KOPT-K1 (cell line): ENCODE results near the gene ATRIP.

Source experiments
- H3K27ac ChIP-seq: fragments of 200-600 bp; sonication (generic); 2 replicates; pipeline ENCODE4 v1.5.1; 2016; ENCODE audit warnings: antibody characterized with exemption, mild to moderate bottlenecking, low read depth, low read length; ENCODE audit not compliant: poor library complexity, severe bottlenecking
- H3K36me3 ChIP-seq: fragments of 200-600 bp; sonication (generic); 2 replicates; pipeline ENCODE4 v1.5.1; 2017; ENCODE audit warnings: antibody characterized with exemption, mild to moderate bottlenecking, low read length, moderate library complexity; ENCODE audit not compliant: insufficient read depth
- H3K9me3 ChIP-seq: fragments of 200-600 bp; sonication (generic); 2 replicates; pipeline ENCODE4 v1.5.1; 2017; ENCODE audit warnings: antibody characterized with exemption, low read length, mild to moderate bottlenecking; ENCODE audit not compliant: insufficient read depth, poor library complexity, severe bottlenecking

Gene ATRIP

DNA sequence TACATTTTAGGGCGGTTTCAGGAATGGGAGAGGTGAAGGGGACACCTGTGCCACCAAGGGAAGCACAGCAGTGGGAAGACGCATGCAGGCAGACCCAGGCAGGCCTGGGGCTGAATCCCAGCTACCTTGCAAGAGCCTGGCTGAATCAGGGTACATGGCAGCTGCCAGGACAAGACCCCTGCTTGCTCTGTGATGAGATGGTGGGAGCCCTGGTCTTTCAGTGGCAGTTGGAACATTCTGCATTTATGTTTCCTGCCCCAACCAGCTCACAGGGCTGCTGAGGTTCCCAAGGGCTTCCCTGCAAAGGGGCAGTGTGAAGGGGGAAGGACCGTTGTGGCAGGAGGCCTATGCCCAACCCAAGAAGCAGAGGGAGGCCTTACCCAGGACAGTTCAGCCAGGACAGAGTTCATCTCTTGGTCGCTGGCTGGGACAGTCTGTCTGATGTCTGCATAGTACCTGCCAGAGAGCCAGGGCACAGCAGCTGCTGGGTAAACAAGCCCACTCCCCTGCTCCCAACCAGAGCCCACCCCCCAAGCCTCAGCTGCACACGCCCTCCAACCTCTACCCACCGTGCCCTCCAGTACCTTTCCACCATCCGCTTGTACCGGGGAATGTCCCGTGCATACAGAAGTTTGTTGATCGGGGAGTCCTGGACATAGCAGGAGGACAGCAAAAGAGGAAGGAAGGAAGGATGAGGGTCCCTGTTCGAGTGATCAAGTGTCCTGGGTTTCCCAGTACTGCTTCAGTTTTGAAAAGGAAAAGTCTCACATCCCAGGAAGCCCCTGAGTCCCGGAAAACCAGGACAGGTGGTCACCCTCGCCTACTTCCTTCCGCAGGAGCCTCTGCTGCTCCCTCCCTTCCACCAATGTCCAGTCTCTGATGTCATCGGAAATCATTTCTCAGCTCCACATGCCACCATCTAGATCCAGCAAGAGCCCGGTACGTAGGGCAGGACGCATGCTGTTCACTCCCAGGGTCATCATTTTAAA, 39.8 kb upstream of the ATRIP start:
- Histone ChIP-seq H3K36me3 (no peaks in the 10 kb centered on the region), H3K9me3 (no peaks in the 10 kb centered on the region), H3K27ac (no peak overlapping the region)

DNA sequence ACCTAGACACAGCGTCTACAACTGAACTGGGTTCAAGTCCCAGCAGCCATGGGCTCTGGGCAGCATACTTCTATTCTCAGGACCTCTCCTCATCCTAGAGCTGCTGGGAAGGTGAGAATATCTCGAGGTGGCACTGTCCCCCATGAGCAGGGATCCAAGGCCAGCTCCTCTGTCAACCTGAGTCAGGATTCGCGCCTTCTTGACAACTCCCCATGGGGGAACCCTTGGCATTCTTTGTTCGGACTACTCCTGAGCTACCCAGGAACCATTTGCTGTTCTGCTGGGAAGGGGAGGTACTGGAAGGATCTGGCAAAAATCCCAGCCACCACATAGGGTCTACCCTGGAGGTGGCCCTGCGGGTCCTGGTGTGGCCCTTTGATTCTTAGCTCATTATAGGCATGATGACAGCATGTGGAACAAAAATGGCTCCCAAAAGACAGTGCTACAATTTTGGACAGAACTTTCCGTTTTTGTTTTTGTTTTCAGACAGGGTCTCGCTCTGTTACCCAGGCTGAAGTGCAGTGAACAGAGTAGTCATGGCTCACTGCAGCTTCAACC, 38.9 kb upstream of the ATRIP start:
- Histone ChIP-seq H3K36me3 (no peaks in the 10 kb centered on the region), H3K9me3 (no peaks in the 10 kb centered on the region), H3K27ac (no peak overlapping the region)

DNA sequence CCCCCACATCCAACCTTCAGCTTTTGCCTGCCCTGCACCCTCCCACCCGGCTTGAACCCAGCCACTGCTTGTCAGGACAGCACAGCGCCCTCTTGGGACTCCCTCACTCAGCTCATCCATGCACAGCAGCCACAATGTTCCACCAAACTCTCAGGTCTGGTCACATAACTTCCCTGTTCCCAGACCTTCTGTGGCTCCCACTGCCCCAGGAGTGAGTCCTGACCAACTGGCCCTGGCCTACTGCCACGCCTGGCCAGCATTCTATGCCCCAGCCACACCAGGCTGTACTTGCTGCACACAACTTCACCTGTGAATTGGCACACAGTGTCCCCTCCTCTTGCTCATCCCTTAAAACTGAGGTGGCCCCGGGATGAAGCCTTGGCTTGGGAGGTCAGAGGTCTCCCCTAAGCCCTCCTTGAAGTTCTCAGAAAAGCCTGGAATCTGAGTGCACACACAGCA, 37.7 kb upstream of the ATRIP start:
- H3K27ac ChIP-seq: no peak overlapping the region
- H3K9me3 ChIP-seq: no peaks in the 10 kb centered on the region
- no peaks in the 10 kb centered on the region for H3K36me3 ChIP-seq

DNA sequence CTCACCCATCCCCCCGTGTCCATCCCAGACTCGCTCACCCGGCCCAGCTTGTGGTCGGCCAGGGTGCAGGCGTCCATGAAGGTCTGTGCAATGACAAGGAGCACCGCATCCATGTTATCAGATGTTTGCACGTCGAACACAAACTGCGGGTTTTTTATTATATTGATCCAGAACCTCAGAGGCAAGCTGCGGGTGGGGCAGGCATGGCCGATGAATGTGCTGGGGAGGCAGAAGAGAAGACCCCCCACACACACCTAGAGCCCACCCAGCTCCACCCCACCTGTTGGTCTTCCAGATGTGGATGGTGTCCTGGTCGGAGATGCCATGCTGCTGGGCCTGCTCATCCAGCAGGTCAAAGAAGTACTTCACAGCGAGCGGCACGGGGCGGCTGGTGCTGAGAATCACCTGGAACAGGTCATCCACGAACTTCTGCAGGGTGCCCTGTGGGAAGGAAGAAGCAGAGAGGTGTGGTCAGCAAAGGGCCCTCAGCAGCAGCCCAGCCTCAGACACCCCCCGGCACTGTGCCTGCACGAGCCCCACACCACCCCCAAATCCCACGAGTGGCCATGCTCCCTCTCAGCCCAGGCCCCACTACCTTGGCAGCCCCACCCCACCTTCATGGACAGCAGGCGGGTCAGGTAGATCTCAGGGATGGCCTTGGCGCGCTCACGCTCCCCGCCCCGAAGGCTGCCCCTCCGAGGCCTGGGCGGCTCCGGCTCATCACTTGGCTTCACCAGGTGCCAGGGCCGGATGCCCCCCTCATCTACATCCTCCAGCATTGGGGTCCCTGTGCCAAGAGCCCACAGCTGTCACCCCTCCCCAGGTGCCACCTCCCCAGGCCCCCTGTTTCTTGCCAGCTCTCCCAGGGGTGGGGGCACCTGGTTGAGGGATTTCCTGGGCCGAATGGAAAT, 37.0 kb upstream of the ATRIP start:
- H3K36me3 ChIP-seq: no peaks in the 10 kb centered on the region

DNA sequence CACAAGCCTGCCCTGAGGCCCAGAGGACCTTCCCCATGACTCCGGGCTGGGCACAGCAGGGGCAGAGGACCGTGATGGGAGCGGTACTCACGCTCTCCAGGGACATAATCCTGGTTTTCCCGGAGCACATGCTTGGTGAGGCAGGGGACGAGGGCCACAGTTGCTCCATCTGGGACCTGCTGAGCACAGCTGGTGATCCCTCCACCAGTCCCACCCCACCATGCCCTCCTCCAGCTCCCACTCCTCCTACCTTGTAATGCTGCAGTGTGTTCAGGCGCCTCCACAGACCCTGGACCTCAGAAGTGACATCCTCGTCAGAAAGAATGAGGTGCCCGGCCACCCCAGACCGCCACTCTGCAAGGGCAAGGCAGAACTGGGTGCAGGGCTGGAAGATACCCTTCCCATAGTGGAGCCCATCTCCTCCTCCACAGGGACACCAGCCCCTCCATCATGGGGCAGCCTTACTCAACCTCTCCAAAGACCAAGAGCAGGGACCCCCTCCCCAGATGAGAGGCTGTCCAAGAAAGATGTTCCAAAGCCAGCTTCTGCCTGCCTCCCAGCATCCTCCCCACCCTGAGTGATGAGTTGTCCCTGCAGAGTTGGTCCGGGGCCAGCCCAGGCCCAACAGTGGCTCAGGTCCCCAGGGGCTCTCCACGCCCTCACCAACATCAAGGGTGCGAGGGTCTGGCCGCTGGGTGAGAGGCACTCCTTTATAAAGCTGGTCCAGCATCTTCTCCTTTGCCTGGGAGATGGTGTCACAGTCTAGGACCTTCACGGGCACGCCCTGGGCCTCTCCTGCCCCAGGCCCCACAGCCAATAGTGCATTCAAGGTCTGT, 36.1 kb upstream of the ATRIP start:
- H3K27ac ChIP-seq: no peak overlapping the region

More for the DNA sequence above, 37.0 kb upstream of the ATRIP start:
- no peaks in the 10 kb centered on the region for H3K9me3 ChIP-seq
- no peak overlapping the region for H3K27ac ChIP-seq

DNA sequence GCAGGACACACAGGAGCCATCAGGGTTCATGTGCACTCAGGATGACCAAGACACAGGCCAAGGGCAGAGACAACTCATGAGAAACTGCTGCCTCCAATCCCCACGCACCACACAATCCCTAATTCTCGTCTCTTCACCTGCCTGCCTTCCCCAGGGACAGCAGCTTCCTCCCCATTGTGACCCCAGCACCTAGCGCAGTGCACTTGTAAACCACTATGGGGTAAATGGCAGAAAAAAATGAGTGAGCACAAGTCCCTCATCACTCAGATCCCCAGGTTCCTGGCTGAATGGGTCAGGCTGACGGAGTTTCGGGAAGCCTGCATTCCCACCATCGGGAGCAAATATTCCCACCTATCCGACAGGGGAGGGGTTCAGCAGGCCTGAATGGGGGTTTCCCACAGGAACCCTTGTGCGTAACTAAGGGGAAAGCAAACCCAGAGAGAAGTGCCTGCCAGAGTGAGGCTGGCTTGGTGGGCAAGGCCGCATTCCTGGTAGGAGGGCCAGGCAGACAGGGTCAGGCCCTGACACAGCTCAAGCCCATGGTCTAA, 35.4 kb upstream of the ATRIP start:
- Histone ChIP-seq H3K9me3 (no peaks in the 10 kb centered on the region), H3K27ac (no peak overlapping the region), H3K36me3 (no peaks in the 10 kb centered on the region)

More for the DNA sequence above, 36.1 kb upstream of the ATRIP start:
- no peaks in the 10 kb centered on the region for H3K36me3 ChIP-seq
- no peaks in the 10 kb centered on the region for H3K9me3 ChIP-seq

DNA sequence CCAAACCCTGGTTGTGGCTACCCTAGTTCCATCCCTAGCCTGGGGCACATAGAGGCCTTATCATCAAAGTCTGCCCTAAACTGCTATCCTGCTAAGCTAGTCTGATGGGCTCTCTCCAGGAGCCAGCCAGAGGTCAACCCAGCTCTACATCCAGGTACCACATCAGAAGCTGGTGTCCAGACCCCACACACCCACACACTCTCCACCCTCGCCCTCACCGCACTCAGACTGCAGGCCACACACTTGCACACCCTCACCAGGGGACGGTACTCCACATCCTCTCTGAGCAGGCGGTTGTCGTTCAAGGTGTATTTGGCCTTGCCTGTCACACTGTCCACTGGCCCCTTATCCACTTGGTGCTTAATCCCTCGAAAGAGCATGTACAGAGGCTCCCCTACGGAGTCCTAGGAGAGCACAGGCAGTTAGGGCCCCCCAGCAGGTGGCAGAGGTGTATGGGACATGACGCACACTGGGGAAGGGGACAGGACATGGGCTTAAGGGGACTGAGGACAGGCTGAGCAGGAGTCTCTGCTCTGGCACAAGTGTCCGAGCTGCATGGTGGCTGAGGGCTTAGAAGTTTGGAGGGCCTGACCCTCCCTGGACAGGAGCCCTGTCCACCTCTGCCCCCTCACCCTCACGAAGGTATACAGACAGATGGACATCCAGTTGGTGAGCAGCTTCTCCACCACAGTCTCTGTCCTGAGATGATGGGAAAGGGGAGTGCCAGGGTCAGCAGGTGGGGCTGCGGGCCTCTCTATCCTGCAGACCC, 34.7 kb upstream of the ATRIP start:
- Histone ChIP-seq H3K27ac (no peak overlapping the region), H3K9me3 (no peaks in the 10 kb centered on the region), H3K36me3 (no peaks in the 10 kb centered on the region)

DNA sequence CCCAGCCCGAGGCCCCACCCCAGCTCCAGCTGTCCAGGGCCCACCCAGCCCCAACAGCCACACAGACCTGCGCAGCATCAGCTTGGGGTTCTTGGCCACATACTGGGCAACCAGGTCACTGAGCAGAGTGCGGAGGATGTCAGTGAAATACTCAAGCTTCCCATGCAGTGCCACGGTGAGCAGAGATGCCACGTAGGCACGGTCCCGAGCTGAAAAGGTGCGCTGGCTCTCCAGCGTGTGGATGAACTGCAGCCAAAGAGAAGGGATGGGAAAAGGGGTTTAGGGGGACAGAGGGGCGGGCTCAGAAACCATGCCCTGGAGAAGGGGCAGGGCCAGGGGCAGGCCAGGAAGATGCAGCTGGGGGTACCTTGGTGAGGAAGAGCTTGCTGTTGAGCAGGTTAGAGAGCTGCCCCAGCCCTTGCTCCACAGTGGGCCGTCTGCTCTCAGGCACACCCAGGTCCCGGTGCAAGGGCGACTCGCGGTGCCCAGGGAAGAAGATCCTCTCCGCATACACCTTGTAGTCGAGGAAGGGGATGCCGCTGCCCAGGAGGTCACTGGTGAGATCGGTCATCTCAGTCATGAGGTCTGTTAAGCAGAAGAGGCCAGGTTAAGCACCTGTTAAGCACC, 34.0 kb upstream of the ATRIP start:
- H3K9me3 ChIP-seq: no peaks in the 10 kb centered on the region
- H3K36me3 ChIP-seq: no peaks in the 10 kb centered on the region
- H3K27ac ChIP-seq: no peak overlapping the region

DNA sequence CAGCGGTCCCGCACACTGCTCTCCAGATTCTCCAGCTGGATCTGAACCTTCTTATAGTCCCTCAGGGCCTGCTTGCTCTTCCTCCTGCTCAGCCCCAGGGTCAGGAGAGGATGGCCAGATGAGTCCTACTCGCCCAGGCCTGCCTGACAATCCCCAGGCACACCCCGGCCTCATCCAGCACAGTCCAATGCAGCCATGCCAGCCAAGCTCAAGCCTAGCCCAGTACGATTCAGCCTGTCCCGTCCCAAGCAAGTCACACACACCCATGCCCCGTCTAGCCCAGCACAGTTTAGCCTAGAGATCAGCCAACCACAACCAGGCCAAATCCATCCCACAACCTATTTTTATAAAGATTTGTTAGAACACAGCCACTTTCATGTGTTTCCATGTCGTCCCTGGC, 33.5 kb upstream of the ATRIP start:
- no peaks in the 10 kb centered on the region for H3K9me3 ChIP-seq
- no peaks in the 10 kb centered on the region for H3K36me3 ChIP-seq
- no peak overlapping the region for H3K27ac ChIP-seq

DNA sequence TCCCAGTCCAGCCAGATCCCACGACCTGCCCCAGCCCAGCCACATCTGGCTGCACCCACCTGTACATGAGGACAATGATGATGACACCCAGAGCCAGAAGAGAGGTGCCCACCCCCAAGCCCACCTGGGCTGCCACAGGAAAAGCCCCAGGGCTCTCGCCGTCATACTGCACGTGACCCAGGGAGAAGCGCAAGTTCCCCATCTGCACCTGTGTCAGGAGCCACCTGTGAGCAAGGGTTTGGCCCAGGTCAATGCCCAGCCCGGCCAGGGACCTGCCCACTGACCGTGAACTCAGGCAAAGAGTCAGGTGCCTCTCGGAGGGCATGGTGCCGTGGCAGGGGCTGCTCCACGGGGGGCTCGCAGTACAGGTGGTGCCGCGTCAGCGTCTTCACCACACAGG, 32.9 kb upstream of the ATRIP start:
- Histone ChIP-seq H3K36me3 (no peaks in the 10 kb centered on the region), H3K9me3 (no peaks in the 10 kb centered on the region), H3K27ac (no peak overlapping the region)

DNA sequence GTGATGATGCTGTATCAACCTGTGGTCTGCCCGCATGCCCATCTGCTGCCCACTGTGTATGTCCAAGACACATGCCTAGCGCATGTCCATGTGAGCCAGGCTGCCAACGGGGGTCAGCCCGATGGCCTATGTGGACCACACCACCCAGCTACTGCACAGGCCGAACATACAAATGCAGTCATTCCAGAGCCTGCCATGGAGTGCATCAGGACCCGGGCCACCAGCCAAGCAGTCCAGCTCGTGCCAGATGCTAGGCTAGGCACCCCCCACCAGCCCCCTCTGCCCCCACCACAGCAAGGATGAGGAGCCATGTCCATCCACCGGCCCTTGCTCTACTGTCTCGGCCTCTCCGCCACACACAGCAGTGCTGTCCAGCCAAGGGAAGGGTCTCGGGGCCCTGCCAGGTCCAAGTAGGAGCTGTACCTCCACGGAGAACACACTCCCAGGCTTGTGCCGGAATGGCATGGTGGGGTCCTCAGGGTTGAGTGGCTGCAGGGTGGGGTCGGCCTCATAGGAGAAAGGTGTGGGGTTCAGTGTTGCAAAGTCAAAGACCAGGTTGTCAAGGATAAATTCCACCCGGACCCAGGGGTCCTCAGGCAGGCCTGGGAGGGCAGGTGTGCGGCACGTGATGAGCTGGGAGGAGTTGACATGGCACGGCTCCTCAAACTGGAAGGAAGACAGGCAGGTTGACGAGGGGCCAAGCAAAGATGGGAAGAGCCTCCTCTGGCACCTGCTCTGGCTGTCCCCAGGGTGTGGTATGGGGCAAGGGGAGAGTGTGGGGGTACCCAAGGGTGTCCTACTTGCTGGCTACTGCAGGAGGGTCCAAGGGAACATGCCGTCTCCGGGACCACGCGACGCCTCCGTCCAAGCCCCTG, 31.9 kb upstream of the ATRIP start:
- Histone ChIP-seq H3K27ac (no peak overlapping the region), H3K9me3 (no peaks in the 10 kb centered on the region), H3K36me3 (no peaks in the 10 kb centered on the region)

DNA sequence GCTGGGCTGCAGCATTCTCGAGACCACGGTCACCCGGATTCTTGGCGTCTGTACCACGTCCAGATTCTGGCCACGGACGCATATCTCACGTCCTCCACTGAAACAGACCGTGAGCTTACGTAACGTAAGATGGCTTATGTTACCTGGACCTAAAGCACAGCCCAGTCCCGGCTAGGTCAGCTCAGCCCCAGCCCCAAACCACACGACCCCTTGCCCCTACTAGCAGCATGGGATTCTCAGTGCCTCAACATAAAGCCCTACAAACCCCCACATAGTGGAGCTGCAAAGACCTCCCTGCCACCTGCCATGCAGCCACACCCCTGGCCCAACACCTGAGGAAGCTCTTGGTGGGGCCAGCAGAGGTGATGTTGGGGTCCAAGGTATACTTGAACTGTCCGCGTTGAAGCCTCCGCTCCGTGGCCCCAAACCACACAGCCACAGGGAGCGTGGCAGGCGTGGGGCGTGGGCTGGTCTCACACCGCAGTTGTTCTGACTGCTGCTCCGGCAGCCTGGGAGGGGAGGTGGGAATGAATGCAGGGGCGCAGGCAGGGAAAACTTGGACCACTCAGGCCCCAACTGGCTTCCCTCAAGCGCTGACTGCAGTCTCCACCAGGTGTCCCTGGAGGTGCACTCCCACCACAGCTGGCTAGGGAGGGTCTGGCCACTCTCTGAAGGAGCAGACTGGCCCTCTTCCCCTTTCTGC, 31.1 kb upstream of the ATRIP start:
- Histone ChIP-seq H3K36me3 (no peaks in the 10 kb centered on the region), H3K9me3 (no peaks in the 10 kb centered on the region), H3K27ac (no peak overlapping the region)
